Measurements from ENCODE around the gene KRT20.
"Not testable (repeated sequence)": the region's sequence is repeated elsewhere in the genome, so short reads cannot be mapped to it uniquely, and the experiment has no call there.

Gene KRT20

DNA sequence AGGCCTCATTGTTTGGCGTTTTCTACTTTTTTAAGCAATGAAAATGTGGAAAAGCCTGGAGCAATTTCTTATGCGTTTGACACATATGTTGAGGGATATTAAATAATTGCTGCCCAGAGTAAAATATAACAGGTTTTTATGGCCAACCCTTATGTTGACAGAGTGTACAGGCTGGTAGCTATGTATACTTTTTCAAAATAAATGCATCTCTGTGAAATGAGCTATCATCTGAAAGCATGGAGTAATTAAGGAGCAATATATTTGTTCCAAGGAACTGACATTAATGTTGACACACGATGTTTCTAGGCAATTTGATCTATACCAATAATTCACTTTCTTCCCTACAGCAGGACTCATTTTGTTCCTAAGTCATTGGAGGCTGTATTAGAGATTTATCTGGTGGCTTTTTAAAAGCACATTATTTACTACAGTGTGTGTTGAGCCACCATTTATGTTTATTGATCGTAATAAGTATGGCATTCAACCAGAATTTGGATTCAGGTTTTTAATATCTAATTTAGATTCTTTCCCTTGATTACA lies 11.9 kb upstream of the KRT20 start:
- DNase-seq (ENCODE audit: low spot score), result no peak

DNA sequence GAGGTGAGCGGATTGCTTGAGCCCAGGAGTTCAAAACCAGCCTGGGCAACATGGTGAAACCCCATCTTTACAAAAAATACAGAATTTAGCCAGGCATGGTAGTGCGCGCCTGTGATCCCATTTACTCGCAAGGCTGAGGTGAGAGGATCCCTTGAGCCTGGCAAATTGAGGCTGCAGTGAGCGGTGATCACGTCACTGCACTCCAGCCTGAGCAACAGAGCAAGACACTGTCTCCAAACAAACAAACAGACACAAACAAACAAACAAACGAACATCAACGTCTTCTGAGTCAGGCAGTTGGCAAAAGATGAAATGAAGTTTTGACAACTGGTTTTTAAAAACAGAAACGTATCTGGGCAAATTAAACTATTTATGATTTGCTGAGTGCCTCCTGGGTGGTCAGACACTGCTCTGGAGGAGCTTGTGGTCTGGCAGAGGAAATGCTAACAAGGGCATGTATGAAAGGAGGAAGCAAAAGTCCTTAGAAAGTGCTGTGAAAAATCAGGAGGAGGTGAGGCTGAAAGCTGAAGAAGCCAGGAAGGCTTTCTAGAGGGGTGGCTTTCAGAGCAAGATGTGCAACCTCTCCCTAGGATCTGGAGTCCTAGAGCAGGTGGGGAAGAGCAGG lies 10.2 kb upstream of the KRT20 start:
- no peak for DNase-seq (ENCODE audit: low spot score)

DNA sequence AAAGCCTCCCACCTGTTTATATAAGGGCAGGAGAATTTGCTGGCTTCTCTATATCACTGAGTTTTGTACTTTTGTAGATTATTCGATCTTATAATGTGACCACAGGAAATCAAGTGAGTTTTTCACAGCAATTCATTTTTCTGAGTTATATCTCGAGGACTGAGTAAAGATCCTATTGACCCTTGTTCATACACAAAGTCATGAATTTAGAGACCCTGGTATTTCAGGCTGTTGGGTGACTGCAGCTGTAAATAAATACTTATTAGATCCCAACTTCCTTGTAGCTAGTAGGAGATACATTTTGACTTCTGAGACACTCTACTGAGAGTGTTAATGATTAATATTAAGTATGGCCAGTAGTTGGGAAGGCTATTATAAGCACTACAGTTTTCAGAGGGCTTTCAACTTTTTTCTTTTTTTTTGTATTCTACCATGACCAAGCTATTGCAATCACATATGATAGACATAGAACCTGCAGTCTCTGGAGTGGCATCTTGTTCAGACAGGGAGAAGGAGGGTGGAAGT lies 3.2 kb upstream of the KRT20 start:
- DNase-seq (ENCODE audit: low spot score), result no peak

- no peak for DNase-seq (ENCODE audit: low spot score)
Measured at GRCh38 chr17:40886090-40886489, 1.0 kb upstream of the KRT20 start.

- no peak for DNase-seq (ENCODE audit: low spot score)
Measured at GRCh38 chr17:40883626-40884334, 1.3 kb downstream of the KRT20 start.

- DNase-seq (ENCODE audit: low spot score), result no peak
Measured at GRCh38 chr17:40883031-40883430, 2.0 kb downstream of the KRT20 start.

GRCh38 chr17:40879026-40879425 lies 6.0 kb downstream of the KRT20 start:
- DNase-seq (ENCODE audit: low spot score), result no peak

GRCh38 chr17:40878044-40878443 lies 7.0 kb downstream of the KRT20 start:
- no peak for DNase-seq (ENCODE audit: low spot score)

DNA sequence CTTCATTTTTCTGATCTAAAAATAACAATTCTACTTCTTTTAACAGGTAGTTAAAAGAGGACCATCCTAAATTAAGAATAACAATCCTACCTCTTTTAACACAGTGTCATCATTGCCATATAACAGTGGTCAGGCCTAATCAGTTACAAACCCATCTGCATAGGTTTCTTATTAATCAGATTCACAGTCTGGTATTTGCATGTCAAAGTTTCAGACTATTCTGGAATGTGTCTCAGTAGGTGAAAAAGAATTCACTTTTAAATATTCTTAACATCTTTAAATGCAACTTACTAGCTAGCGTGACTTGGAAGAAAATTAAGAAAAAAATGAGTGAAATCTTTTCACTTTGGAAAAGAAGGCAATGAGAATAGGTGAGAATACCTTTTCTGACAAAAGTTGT lies 11.2 kb downstream of the KRT20 start:
- no peak for DNase-seq (ENCODE audit: low spot score)

- no peak for DNase-seq (ENCODE audit: low spot score)
Measured at GRCh38 chr17:40873255-40873654, 11.8 kb downstream of the KRT20 start.

- DNase-seq (ENCODE audit: low spot score), result no peak
Measured at GRCh38 chr17:40872416-40872815, 12.6 kb downstream of the KRT20 start.

DNA sequence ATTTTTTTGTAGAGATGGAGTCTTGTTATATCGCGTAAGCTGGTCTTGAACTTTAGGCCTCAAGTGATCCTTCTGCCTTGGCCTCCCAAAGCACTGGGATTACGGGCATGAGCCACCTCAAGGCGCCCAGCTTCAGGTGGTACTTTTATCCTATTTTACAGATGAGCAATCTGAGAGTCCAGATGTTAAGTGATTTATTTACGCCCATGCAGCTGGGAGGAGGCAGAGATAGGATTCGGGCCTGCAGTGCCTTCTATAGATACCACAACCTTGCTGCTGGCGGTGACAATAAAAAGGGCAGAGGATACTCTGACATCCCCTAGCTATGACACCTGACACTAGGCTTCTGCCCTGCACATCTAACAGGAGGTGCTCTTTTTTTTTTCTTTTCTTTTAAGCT lies 13.7 kb downstream of the KRT20 start:
- DNase-seq (ENCODE audit: low spot score), result no peak

DNA sequence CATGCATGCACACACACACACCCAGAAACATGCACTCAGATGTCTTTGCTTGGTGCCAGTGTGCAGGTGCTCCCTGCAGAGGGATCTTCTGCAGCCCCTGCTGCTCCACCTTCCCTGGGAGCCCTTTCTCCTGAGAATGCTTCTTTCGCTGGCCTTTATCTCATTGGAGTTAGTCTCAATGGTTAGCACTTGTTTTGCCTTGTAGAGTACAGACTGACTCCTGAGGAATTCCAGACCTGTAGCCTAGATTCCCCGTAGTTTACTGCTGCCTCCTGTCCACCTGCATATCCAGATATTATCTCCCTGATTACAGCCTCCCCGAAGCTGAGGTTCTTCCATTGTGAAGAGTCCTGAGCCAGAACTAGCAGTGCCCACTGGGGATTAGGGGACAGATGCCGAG lies 14.9 kb downstream of the KRT20 start:
- no peak for DNase-seq (ENCODE audit: low spot score)

DNA sequence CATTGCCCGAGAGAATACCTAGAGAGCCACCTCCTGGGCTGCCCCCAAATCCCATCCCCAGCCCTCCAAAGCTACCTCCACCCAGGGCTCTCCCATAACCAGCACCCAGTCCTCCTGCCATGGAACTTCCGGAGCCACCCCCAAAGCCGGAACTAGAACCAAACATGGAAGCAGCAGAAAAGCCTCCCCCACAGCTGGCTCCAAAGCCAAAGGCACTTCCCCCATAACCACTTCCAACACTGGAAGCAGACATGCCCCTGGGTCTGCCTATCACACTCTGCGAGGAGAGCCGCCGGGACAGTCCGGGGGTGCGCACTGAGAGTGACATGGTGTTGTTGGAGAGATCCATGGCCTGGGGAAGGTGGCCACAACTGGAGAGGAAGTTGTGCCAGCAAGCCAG lies 18.2 kb downstream of the KRT20 start, which contains the start of gene KRT12:
KRT12 (minus strand) TSS at position 386 of the 400 bp plus-strand sequence; CDS start at position 349, 37 bp downstream.
- no peak for DNase-seq (ENCODE audit: low spot score)

DNA sequence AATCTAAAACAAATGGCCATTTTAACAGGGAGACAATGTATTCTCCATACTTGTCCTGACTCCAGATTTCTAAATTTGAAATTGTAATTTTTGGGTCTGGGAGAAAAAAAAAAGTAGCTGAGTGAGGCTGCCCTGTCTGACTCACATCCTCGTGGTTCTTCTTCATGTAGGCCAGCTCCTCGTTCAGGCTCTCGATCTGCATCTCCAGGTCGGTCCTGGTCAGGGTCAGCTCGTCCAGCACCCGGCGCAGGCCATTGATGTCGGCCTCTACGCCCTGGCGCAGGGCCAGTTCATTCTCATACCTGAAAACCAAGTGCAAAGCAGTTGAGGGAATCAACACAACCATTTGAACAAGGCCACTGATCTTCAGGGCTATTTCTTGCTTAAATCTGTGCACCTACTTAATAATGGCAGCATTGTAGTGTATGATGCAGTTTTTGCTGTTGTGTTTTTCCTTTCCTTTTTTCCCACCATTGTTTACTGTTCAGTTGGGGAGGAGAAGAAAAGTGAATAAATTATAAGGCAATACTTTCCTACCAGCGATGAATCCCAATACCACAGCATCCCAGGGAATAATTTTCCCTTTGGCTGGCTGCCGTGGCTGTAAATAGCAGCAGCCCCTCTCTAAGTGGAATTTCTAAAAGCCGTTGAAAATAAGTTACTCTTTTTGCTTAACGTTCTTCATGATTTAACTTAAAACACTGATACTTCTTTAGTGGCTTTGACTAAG lies 20.2 kb downstream of the KRT20 start:
- DNase-seq (ENCODE audit: low spot score), result no peak

GRCh38 chr17:40862985-40863733 lies 21.9 kb downstream of the KRT20 start:
- DNase-seq (ENCODE audit: low spot score), result no peak

DNA sequence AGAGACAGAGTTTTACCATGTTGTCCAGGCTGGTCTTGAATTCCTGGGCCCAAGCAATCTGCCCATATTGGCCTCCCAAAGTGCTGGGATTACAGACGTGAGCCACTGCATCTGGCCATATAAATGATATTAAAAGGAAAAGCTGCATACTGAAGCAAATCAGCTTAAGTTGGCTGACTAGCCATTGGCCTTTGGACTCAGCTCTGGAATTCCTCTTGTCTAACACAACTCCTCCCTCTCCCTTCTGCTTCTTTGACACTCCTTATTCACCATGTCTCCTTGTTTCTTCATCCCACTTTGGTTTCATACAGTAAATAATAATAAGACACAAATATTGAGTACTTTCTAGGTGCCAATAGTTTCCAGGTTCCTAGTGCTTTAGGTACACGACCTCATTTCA lies 25.5 kb downstream of the KRT20 start:
- no peak for DNase-seq (ENCODE audit: low spot score)

- not testable (repeated sequence) for DNase-seq (ENCODE audit: low spot score)
Measured at GRCh38 chr17:40858667-40859066, 26.4 kb downstream of the KRT20 start.

DNA sequence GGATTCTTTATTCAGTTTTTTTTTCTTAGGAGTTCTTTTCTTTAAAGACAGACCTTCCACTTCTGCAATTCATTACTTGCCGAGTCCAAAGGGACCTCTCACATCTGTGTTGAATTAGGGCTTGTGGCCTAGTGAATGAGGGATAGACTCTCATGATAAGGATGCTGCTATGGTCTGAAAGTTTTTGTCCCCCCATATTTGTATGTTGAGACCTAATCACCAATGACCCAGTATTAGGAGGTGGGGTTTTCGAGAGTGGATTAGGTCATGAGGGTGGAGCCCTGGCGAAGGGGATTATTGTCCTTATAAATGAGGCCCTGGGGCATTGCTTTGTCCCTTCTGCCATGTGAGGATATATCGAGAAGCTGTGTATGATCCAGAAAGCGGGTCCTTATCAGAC lies 27.5 kb downstream of the KRT20 start:
- no peak for DNase-seq (ENCODE audit: low spot score)

GRCh38 chr17:40854175-40854814 lies 30.7 kb downstream of the KRT20 start:
- DNase-seq (ENCODE audit: low spot score), result peak; percentile 4

- no peak for DNase-seq (ENCODE audit: low spot score)
Measured at GRCh38 chr17:40852364-40852763, 32.7 kb downstream of the KRT20 start.
